ENCODE results near the gene SSBP1.
"Not testable (repeated sequence)": the region's sequence is repeated elsewhere in the genome, so short reads cannot be mapped to it uniquely, and the experiment has no call there.

Gene SSBP1, protein sequence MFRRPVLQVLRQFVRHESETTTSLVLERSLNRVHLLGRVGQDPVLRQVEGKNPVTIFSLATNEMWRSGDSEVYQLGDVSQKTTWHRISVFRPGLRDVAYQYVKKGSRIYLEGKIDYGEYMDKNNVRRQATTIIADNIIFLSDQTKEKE

DNA sequence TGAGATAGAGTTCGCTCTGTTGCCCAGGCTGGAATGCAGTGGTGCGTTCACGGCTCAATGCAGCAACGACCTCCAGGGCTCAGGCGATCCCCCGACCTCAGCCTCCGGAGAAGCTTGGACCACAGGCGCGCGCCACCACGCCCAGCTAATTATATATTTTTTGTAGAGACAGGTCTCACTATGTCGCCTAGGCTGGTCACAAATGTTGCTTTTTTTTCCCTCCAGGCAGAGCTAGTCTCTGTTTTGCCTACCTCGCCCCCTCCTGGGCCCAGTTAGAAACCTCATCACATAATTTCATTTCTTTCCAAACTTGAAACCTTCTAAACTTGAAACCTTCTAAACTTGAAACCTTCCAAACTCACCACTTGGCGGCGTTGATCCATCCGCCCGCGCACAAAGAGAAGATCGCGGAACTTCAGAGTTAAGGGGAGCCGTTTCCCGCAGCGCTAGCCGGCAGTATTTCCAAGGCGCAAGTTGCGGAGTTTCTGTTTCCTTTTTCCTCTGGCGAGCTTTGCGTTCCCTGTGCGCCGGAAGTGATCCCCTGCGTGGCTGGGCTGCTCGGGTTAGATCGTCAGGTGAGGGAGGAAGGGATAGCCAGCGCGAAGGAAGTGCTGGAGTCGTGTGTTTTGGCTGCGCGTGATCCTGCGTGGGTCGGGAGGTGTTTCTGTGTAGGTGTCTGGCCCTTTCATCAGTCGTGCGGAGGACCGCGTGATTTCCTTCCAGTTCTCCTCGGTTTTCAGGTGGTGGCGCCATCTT, at the start of gene SSBP1:
TSS of gene SSBP1 (plus strand) at position 523 of the 756 bp plus-strand sequence. CDS start 809 bp downstream, outside the sequence.
- DNase-seq: peak; percentile 97

DNA sequence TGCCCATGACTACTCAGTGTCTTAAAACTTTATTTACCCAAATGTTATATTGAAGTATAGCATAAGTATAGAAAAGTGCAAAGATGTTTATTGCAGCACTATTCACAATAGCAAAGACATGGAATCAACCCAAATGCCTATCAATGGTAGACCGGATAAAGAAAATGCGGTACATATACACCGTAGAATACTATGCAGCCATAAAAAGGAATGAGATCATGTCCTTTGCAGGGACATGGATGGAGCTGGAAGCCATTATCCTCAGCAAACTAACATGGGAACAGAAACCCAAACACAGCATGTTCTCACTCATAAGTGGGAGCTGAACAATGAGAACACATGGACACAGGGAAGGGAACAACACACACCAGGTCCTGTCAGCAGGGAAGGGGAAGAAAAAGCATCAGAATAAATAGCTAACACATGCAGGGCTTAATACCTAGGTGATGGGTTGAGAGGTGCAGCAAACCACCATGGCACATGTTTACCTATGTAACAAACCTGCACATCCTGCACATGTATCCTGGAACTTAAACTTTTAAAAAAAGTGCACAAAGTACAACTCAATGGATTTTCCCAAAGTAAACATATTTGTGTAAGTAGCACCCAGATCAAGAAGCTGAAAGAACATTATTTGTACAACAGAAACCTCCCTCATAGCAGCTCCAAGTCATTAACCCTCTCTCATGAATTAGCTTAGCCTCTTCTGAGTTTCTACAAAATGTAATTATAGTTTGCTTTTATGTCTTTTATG, 48.9 kb upstream of the SSBP1 start:
- DNase-seq: not testable (repeated sequence)

DNA sequence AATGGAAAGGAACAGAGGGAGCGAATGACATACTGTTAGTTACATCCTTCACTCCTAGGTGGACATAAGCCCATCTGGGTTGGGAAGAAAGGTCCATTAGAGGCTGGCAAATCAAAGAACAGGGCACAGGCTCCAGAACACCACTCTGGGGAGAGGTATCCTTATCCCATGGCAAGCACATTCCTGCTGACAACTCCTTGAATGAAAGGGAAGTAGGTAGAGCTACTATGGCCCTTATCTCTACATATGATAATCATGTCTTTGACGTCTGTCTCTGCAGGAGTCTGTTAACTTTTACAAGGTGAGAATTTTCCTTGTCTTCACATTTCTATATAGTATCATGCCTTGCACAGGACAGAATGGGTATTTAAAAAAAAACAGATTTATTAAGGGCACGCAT, 46.6 kb upstream of the SSBP1 start:
- DNase-seq: no peak

DNA sequence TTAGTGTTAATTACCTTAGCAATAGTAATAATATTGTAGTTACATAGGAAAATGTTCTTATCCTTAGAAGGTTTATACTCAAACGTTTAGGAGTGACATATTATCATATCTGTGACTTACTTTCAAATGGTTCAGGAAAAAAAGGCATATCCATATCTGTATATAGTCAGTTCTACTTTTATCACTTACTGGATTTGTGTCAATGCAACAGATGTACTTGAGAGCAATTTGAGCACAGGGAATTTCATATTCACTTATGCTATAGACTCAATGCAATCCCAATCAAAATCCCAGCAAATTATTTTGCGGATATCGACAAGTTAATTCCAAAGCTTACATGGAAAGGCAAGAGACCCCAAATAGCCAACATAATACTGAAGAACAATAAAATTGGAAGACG, 46.2 kb upstream of the SSBP1 start:
- no peak for DNase-seq

DNA sequence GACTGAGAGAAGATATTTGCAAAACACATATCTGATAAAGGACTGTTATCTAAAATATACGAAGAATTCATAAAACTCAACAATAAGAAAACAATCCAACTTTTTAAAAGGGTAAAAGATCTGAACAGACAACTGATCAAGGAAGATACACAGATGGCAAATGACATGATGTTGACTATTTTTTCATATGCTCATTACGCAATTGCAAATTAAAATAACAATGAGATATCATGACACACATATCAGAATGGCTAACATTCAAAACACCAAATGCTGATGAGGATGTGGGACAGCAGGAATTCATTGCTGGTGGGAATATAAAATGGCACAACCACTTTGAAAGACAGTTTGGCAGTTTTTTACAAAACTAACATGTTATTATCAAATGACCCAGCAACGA, 45.1 kb upstream of the SSBP1 start:
- no peak for DNase-seq

DNA sequence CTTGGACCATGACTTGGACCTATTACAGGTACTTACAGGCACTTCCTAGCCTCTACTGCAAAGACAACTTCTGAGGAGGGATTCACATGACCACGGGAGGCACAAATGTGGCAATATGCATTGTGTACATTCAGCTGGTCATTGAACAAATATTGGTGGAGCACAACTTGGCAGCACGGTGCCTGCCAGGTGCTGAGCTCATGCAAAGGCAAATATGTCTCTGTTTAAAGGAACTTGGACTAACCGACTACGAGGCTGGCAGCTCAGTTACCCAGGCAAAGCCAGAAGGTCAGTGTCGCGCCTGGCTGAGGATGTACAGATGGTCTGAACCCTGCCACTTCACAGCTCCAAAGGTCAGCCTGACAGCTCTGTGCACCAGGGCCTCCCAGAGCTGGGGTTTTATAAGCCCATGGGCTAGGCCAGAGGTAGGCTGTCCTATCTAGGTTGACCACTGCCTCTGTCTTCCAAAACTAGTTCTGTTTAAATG, 42.3 kb upstream of the SSBP1 start:
- DNase-seq: no peak

DNA sequence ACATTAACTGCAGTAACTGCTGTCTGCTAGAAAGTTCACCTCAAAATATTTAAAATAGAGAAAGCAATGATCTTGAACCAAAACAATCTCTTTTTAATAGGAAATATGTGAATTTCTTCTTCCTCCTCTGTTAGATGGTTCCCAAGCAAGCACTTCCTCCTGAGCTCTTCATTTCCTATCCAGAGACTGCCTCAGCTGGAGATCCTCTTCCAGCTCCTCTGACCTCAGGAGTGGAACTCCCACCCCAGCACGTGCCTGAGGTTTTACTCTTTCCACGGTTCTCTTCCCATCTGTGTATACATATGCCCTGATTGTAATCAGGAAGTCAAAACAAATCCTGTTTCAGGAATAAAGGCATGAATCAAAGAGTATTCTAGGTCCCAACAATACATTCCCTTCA, 41.8 kb upstream of the SSBP1 start:
- peak; percentile 31 for DNase-seq

- no peak for DNase-seq
These were observed 40.8 kb upstream of the SSBP1 start for GRCh38 chr7:141697211-141697871.

DNA sequence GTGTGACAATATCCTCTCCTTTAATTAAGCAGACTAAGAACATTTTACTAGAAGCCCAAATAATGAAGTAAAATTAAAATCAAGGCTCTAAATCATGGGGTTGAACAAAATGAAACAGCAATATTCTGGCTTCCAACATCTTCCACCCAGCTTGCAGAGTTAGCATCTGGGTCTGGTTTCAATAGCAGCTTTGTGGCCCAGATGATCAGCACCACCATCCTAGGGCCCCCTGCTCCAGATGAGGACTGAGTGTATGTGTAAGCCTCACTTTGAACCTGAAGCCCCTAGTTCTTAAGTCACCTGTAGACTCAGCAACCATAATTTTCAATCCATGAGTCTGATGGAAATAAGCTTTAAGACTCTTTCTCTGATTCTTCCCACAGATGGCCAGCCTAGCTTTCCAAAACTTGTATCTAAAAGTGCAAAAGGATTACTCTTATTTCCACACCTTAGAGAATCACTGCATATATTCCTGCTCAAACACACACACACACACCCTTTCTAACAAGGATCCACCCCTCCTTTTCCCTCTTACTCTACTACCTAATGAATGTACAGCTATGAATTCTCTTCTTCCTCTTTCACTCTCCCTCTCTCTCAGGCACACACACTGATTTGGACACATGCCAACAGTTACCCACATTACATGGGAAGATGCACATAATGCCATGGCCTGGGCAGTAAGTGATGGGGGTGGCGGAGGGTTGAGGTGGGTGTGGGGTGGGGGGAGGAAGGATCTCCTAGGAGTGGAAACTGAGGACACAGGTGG, 39.7 kb upstream of the SSBP1 start:
- peak; percentile 59 for DNase-seq

GRCh38 chr7:141699860-141700259, 38.3 kb upstream of the SSBP1 start:
- no peak for DNase-seq

DNA sequence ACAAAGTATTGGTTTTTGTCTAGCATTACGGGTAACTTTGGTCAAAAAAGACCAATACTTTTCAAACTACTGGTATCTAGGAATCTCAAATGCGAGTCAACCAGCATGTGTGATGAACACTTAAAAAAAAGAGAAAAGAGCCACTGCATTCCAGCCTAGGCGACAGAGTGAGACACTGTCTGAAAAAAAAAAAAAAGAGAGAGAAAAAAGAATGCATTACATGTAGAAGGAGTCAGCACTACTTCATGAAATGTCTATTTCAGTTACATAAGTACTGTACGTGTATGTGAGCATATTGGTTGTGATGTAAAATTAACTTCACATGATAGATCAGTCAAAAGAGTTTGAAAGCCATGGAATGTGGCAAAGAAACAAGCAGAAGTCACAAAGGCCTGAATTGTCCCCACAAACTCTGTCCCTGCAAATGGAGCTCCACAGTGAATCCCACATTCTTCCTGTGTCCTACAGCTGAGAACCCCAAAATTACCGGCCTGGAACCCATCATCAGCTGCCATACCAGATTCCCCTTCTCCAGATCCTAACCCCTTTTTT, 37.8 kb upstream of the SSBP1 start:
- no peak for DNase-seq

GRCh38 chr7:141700848-141701371, 37.2 kb upstream of the SSBP1 start:
- peak; percentile 19 for DNase-seq

DNA sequence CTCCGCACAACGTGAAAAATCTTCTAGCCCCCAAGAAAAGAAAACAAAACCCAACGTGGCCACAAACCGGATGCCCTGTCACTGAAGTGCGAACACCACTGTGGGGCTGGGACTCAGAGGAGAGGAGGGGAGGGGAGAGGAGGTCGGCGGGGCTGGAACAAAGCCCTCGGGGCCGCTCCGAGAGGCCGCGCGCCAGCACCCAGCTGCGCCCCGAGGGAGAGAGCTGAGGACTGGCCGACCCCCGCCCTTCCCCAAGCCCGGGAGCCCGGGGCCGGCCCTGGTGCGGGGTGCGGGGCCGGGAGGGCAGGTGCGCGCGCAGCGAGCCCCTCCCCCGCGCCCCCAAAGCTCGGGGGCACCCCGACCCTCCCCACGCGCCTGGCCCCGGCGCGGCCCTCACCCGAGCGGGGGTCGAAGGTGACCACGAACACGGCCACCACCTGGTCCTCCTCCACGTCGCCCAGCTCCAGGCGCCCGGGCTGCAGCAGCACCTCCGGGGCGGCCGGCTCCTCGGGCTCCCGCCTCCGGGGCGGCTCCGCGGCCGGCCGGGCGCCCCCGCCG, 36.6 kb upstream of the SSBP1 start:
- DNase-seq: peak; percentile 43

GRCh38 chr7:141702047-141702567, 36.1 kb upstream of the SSBP1 start, which contains the start of gene DENND11:
Gene DENND11 (minus strand): TSS chr7:141702166. CDS start chr7:141702153, 13 bp downstream.
- DNase-seq: peak; percentile 68

DNA sequence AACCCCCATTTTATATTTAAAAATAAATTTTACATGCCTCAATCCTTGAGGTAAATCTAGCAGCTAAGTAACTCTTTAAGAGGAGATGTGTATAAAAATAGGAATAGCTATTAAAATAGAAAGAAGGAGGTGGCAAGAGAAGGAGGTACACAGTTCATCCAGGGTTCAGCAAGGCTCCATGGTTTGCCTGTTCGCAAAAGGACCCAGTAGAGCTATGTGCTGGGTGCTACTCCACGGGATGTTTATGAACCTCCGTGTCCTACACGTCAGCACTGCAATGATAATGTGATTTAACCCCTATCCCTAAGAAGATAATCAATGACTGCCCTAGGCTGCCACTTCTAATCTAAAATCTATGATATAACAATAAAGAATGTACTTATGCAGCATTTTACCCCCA, 35.3 kb upstream of the SSBP1 start:
- DNase-seq: no peak

- DNase-seq: no peak
These were observed 34.0 kb upstream of the SSBP1 start for GRCh38 chr7:141704112-141704511.

- DNase-seq: no peak
These were observed 33.4 kb upstream of the SSBP1 start for GRCh38 chr7:141704741-141705140.

DNA sequence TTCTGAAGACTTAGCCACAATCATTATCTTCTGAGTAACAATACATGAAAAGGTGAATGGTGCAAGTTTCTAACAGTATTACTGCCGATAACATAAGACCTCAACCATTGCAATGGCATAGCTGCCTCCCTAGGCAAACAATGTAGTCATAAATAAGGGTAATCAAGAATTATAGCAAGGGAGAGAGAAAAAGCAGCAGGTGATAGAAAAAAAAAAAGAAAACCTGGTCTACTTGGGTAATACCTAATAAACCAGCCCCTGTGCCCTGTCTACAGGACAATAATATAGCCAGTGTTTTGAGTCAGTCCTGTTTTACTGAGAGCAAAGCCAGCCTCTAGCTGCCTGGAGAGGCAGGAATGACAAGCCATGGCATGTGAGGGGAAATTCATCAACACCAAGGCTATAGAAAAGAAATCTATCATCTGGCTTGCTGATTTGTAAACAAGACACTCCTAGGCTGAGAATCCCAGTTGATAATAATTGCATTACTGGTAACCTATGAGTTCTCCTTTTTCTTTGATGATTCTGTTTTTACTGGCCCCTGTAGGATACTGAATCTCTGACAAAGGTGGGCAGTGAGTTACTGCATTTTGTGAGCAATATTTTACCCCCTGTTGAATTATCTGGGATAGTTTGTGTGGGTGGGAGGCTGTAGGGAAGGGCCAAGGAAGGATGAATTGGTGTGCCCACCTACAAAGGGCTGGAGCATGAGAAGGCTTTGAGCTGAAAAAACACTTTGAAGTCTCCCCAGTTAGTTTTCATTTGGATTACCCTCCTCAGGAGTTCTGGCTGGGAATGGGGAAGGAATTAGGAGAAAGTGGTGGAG, 31.7 kb upstream of the SSBP1 start:
- no peak for DNase-seq

GRCh38 chr7:141708351-141708750, 29.8 kb upstream of the SSBP1 start, which contains the start of gene WEE2:
Gene WEE2 (plus strand): TSS chr7:141708353. CDS start chr7:141708759, 406 bp downstream.
- no peak for DNase-seq

- DNase-seq: no peak
These were observed 28.8 kb upstream of the SSBP1 start for GRCh38 chr7:141709318-141709717.

All from suppressor macrophage treated with lipopolysaccharide for 4 hours (primary cell).